CD4-positive, alpha-beta T cell treated with Interleukin-15 for 1 hour (primary cell): Measurements from ENCODE around the gene EGFL7.
A peak's percentile ranks its signal among the peaks of the same experiment; 100 is the strongest.

Experiments used
- DNase-seq: peaks from one replicate; pipeline ENCODE4 v3.0.0-alpha.2; 2020

The EGFL7 gene

DNA sequence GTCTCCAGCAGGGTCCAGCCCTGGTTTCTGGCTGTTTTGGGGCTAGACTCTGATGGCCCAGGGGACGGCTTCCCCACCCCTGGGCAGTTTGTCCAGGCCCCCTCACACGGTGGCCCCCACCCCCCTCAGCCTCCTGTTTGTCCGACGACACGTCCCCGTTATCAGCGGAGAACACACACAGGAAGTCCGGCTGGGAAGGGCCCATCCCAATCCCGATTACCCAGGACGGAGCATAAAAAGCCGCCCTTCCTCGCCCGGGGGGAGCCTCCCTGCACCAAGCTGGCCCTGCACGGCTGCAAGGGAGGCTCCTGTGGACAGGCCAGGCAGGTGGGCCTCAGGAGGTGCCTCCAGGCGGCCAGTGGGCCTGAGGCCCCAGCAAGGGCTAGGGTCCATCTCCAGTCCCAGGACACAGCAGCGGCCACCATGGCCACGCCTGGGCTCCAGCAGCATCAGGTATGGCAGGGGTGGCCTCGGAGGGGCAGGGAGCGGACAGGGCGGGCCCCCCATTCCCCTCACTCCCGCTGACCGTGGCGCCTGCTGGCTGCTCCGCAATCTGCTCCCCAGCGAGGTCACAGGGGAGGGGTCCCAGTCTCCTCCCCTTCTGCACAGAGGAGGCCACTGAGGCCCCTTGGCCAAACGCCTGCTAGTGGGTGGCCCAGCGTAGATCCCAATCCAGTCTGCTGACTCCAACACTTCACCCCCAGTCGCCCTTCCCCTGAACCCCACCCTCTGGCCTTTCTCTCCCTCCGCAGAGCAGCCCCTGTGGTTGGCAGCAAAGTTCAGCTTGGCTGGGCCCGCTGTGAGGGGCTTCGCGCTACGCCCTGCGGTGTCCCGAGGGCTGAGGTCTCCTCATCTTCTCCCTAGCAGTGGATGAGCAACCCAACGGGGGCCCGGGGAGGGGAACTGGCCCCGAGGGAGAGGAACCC lies at the start of gene EGFL7:
TSS of gene EGFL7 (plus strand) at position 261 of the 926 bp plus-strand sequence. CDS start 5,367 bp downstream, outside the sequence.
- no peak for DNase-seq

DNA sequence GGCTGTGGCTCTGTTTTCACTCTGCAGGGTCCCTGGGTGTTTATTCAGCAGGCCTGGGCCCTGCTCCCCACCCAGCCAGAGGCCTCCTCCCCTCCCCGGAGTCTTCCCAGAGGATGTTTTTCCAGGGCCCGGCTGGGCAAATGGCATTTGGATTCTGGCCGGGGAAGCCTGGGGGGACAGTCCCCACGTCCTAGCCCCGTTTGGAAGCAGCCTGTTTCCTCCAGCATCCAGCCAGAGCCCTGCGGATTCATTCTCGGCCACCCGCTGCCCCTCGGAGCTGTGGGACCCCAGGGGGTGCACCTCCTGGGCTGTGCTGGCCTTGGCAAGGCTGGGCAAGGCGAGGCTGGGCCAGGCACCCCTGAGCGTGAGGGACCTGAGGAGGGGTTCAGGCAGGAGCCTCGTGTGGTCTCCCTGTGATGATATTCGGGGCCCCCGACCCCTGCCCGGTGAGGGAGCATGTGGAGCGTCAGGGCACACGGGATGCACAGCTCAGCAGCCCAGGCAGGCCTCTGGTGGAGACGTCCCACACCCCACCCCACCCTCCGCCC lies 48.8 kb upstream of the EGFL7 start:
- DNase-seq = no peak

DNA sequence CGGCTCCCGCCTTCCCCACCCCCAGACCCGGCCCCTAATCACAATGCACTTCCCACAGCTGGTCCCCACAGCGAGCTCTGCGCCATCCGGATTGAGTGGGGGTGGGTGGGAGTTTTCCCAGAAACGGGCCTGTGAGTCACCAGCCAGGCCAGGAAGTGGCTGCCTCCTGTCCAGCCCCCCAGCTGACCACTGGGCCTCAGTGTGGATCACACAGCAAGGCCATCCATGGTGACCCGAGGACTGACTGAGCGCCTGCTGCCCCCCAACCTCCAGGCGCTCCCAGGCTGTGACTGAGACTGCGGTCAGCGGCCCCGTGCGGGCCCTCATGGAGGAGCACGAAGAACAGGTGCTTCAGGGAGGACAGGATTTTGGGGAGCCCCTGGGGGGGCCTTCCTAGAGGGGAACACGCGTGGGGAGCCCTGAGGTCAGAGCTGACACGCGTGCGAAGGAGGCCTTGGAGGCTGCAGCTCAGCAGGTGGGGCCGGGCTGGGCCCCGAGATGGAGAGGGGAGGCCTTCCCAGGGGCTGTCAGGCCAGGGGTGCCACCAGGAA lies 48.3 kb upstream of the EGFL7 start:
- no peak for DNase-seq

- DNase-seq = no peak
These were observed 47.6 kb upstream of the EGFL7 start for GRCh38 chr9:136614967-136615623.

GRCh38 chr9:136615631-136616306 lies 46.9 kb upstream of the EGFL7 start:
- peak; percentile 25 for DNase-seq

GRCh38 chr9:136616307-136616635 lies 46.4 kb upstream of the EGFL7 start:
- DNase-seq = no peak

GRCh38 chr9:136616948-136617695 lies 45.6 kb upstream of the EGFL7 start:
- DNase-seq = no peak

DNA sequence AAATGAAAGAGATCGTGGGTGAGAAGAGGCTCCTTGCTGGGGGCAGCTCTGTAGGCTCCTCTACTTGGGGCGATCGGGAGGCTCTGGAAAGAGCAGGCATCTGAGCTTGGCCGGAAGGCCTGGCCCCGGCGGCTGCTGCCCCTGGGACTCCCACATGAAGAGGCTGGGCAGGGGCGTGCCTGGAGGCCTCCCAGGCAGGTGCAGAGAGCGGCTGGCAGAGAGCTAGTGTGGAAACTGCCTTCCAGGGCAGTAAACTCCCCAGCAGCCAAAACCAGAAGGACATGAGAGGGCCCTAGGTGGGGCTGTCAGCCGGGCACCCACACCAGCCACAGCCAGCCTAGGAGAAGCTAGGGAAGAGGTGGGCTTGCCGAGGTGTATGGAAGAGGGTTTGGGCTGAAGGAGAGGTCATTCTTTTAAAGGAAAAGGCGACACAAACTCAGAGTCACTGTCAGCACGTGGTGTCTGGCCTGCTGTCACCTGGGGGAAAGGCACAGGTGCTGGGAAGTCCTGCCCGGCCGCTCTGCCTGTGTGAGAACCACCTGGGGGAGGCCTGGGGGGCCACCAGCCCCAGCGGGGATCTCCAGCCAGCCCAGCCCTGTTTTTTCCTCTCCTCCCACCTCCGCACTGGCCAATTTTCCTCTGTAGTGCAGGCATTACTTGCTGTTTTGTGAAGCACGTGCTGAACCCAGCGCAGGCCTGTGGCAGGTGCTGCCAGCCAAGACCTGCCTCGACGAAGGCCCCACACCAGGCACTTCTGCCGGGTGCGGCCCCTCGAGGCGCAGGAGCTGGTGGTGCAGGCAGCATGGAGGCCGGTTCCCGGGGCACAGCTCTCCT lies 44.8 kb upstream of the EGFL7 start:
- DNase-seq = no peak

DNA sequence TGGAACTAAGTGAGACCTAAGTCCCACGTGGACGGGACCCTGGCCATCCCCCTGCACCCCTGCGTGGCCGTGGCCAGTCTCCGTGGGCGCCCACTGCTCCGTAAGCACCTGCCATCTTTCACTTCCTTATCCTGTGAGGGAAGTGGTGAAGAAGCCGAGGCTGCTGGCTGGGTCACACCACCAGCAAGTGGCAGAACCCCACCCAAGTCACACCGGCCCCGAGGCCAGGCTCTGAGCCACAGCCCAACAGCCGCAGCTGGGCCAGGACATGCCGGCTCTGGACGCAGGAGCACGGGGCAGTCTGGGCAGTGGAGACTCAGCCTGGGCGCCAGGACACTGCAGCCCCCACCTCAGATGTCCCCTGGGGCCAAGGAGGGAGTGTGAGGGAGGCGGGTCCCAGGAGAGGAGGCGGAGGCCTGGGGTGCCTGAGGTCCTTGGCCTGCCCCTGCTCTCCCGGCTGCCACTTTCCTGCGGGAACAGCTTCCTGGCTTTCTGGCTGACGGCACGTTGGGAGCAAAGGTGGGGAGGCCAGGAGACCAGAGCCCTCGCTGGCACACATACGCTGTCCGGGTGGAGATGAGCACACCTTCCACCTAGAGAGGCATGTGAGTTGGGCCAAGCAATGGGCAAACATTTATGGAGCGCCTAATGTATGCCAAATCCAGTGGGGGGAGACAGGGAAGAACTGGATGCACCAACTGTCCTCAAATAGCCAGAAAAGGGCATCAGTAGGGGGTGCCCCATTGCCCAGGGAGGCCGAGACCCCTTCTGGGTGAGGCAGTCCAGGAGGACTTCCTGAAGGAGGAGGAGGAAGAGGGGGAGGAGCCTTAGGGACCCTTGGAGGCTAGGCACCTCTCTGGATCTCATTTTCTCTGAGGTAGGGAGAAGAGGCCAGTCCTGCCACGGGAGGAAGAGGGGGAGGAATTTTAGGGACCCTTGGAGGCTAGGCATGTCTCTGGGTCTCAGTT lies 43.9 kb upstream of the EGFL7 start:
- peak; percentile 78 for DNase-seq

GRCh38 chr9:136619742-136620440 lies 42.8 kb upstream of the EGFL7 start:
- DNase-seq = peak; percentile 71

GRCh38 chr9:136620441-136621018 lies 42.2 kb upstream of the EGFL7 start:
- no peak for DNase-seq

- DNase-seq = no peak
These were observed 41.5 kb upstream of the EGFL7 start for GRCh38 chr9:136621019-136621733.

GRCh38 chr9:136621734-136622093 lies 41.0 kb upstream of the EGFL7 start:
- no peak for DNase-seq

GRCh38 chr9:136622538-136622948 lies 40.2 kb upstream of the EGFL7 start:
- DNase-seq = no peak

DNA sequence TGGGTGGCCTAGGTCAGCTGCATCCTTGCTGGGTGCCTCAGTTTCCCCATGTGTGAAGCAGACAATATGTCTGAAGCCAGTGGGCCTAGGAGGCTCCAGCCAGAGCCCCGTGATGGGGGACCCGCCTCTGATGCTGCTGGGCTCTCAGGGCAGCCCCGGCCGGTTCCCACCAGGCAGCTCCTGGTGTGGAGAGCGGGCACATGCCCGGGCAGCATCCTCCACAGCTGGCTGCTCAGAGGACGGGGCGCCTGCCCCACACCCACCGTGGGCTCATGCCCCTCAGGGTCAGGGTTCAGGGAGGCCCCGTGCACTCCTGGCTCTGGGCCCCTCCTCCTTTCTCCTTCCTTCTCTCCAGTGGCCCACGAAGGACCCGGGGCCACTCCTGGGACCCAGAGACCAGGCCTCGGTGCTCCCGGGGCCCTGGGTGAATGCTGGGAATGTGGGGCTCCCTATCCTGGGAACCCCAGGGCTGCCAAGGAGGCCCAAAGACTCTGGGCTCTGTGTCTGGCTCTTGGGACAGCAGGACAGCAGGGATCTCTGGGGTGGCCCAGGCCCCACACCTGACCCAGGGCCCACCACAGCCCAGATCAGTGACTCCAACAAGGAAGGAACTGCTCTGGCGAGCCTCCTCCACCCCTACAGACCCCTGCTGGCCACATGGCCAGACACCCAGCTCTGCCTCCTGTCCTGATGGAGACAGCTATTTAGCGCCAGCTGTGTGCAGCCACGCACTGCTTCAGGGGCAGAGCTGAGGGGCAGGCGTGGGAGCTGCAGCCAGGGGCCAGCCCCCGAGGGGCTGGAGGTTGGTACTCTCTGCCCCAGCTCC lies 39.5 kb upstream of the EGFL7 start:
- DNase-seq = no peak

DNA sequence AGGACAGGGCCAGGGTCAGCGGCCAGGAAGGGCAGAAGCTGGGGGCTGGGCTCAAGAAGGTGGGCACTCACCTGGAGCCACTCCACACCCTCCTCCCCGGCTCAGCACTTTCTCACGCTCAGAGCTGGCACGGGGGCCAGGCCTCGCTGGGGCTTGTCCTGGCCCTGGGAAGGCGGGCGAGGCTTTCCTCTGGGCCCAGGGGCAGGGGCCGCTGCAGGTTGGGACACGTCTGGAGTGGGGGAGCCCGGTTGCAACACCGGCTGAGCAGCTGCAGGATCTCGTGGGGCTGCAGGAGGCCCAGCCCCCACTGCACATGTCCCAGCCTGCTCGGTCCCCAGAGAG lies 38.9 kb upstream of the EGFL7 start:
- DNase-seq = no peak

DNA sequence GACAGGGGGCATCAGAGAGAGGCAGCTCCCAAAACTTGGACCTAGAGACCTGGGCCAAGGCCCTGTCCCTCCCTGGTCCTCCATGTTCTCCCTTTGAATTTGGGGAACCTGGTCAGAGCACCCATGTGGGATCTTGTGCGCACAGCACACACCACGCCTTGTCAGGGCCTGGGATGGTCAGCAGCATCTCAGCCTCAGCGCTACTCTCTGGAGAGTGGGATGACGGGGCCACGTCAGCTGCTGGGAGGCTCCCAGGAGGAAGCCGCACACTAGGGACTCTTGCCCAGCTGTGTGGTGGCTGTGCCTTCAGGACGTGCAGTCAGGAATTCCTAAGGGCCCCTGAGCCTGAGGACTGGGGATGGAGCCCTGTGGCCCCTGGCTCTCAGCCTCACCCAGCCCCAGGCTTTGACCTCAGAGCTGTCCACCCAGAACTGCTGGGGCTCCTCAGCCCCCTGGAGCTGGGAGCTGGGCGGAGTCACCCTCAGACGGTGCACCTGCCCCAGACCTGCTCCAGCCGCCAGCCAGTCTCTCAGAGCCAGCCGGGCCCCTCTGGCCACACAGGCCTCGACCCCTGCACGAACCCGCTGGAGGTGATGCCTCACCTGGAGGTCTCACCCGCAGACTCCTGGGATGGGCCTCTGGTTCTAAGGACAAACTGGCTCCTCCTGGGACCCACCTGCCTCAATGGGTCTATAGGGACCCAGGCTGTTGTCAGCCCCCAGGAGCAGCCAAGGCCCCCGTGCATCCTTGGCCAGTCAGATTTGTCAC lies 38.3 kb upstream of the EGFL7 start:
- no peak for DNase-seq
